Stimulated activated naive CD4-positive, alpha-beta T cell (primary cell): ENCODE data around the gene TCHHL1.

Experiments
- DNase-seq, 6 experiments: peaks; one replicate each; lab custom pipeline; 2025; lab: John Stamatoyannopoulos, UW

The TCHHL1 gene

DNA sequence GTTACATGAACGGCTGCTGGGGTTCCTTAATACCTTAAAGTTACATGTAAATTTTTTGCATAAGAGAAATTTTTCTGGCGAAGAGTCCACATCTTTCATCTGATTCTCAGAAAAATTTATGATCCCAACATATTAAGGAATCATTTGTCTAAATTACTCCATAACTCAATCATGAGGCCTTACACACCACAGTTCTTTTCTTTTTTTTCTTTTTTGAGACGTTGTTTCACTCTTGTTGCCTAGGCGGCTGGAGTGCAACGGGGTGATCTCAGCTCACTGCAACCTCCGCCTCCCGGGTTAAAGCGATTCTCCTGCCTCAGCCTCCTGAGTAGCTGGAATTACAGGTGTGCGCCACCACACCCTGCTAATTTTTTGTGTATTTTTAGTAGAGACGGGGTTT, 50.0 kb downstream of the TCHHL1 start:
- no peak for DNase-seq

DNA sequence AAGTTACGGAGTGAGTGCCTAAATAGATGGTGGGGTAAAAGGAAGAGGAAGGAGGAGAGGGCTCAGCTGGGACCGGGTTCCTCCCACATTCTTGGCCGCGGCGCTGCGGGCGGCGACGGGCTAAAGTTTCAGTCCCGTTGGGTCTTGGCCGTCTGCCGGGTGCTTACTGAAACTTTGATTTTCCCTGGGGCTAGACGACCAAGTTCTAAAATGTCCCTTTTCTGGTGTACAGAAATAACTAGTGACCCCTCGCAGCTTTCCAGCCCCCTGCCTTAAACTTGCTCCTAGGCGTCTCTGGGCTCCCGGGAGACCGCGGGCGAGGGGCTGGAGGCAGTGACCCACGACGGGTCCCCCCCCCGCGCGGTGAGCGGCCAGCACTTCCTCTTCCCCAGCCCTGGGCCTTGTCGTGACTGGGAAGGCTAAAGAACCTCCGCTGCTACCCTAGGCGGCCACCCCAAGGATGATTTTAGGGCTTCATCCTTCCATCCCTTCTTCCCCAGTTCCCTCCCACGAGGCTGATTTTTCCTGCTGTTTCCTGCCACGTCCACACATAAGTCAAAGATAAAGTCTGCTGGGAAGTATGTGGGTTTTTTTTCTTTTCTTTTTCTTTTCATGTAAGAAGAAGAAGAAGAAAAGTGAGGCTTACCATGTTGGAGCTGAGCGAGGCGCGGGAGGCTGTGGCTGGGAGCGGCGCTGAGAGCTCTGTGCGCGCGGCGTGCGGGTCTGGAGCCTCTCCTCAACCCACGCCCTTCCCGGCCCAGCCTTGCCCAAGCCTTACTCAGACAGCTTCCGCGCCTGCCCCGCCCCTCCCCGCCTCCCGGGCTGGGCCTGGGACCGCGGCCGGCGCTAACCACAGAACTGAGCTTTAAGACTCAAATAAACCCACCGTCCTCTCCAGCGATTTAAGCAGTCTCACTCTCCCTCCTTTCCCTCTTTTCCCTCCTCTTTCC, 52.3 kb downstream of the TCHHL1 start, which contains the start of gene S100A11:
Gene S100A11 (minus strand): TSS at position 738 of the 950 bp plus-strand sequence. CDS start 89 bp downstream, at position 649.
- peak in 5 of 6 experiments; percentile 12 to 36 (median 14) for DNase-seq

DNA sequence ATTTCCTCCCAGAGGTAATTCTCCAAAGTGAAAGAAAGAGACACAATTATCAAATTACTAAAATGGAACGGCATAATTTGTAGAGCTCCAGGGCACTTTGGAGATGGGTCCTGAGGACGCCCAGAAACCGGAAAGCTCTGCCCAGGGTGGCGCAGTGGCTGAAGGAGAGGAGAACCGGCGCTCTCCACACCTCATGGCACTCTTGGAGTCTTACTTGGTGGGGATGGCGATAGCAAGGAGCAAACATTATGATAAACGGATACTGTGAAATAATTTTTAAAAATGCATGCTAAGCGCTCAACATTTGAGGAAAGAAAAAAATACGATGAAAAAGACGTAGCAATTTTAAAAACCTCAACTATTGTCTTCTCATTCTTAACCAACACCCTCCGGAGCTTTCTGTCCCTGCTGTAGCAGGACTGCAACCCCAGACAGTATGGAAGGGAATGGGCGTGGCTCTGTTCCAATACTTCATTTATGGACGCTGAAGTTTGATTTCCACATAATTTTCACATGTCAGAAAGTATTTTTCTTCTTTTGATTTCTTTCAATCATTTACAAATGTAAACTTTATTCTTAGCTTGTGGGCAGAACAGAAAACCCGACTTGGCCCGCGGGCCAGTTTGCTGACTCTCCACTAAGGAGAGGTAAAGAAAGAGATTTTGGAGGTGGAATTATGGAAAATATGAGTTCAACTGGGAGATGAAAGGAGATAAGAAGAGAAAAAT, 53.2 kb downstream of the TCHHL1 start:
- DNase-seq: no peak

DNA sequence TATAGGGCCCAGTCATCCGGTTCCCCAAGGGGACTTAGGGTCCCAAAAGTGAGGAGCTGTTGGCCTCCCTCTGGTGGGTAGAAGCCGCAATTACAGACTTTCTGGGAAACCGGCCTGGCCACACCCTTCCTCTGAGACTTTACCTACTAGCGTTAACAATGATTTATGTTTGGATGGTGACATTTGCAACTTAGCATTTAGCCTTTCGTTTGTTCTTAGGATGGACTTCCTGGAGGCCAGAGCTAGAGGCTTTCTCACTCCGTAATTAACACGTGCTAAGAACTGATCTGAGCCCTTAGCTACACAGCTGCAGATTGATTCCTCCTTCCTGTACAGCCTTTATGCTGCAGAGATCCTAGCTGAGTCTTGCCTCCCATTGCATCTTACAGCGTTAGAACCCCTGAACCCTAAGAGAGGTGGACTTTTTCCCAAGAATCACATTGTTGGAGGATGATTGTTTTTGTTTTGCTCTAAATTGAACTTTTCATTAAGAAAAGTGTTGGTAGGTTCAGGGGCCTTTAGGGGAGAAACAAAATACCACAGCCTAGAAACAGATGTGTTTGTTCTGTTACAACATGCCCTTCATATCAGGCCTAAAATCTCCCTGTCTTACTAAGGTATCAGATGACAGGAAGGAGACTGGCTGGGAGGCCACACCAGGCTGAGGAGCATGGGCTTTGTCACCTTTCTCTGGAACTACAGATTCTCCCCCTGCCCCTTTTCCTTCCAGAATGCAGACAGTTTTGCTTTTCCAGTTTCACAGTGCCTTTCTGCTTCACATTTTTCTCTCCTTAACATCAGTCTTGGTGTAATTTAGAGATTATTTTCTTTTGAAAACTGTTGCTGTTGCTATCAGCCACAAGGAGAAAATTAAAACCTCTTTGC, 54.0 kb downstream of the TCHHL1 start:
- peak; percentile 31 to 73 (median 54) for DNase-seq

DNA sequence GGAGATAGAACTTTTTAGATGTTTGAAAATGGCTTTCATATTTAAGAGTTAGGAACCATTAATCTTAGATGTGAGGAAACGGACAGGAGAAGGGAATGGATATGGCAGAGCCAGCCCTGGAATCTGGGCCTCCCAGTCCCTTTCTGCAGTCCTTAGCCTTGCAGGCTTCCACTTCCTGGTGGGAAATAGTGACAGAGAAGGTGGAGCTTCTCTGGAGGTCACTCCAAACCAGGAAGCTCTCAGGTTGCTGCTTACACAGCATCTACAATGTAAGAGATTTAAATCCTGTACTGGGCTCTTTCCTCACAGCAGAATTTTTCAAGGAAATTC, 54.6 kb downstream of the TCHHL1 start:
- DNase-seq: no peak
